Mesothelial cell of epicardium (in vitro differentiated cells): ENCODE data around the gene ST8SIA3. TPM values are rescaled to one million over a fixed set of nuclear protein-coding genes. Genes with fewer than 3 reads are reported as not detected.
"Not testable (repeated sequence)": the region's sequence is repeated elsewhere in the genome, so short reads cannot be mapped to it uniquely, and the experiment has no call there.

Experiments used
- DNase-seq, 2 experiments: peaks; one replicate each; pipeline ENCODE4 v3.0.0; 2021; ENCODE audit warnings: low spot score in 2 of 2; ENCODE audit not compliant: unreplicated experiment in 2 of 2
- H3K27ac Mint-ChIP-seq: 2 replicates; pipeline ENCODE4 v1.8.0; 2021; ENCODE audit warnings: mixed read lengths
- H3K27me3 Mint-ChIP-seq: 2 replicates; pipeline ENCODE4 v1.8.0; 2021; ENCODE audit warnings: low read depth, mixed read lengths
- H3K36me3 Mint-ChIP-seq: 2 replicates; pipeline ENCODE4 v1.8.0; 2021; ENCODE audit warnings: mixed read lengths
- H3K4me1 Mint-ChIP-seq: 2 replicates; pipeline ENCODE4 v1.8.0; 2021; ENCODE audit warnings: mixed read lengths
- H3K4me3 Mint-ChIP-seq: 2 replicates; pipeline ENCODE4 v1.8.0; 2021; ENCODE audit warnings: mild to moderate bottlenecking, moderate library complexity, mixed read lengths
- H3K9me3 Mint-ChIP-seq: 2 replicates; pipeline ENCODE4 v1.8.0; 2021; ENCODE audit warnings: mixed read lengths
- CTCF ChIP-seq: fragments of 200-600 bp; sonication (generic); IDR thresholded peaks from one replicate; pipeline ENCODE4 v1.5.0; 2021; ENCODE audit warnings: antibody characterized with exemption; ENCODE audit not compliant: unreplicated experiment
- total RNA-seq: library from RNA; stranded (reverse); gene quantifications from 3 replicates; pipeline ENCODE4 v1.2.1, GENCODE V29; 2021

The ST8SIA3 gene
- total RNA-seq, 1 donor from 2014 or later: not detected

- no peak for TF ChIP-seq CTCF
- no peak overlapping the region for H3K27ac Mint-ChIP-seq
- no peaks in the 10 kb centered on the region for H3K4me1 Mint-ChIP-seq
- H3K27me3 Mint-ChIP-seq: peaks cover 58% of the 10 kb centered on the region
- H3K36me3 Mint-ChIP-seq: no peaks in the 10 kb centered on the region
- no peaks in the 10 kb centered on the region for H3K9me3 Mint-ChIP-seq
- H3K4me3 Mint-ChIP-seq: no peak overlapping the region
- DNase-seq: no peak
Measured at GRCh38 chr18:57366528-57367081, 14.2 kb downstream of the ST8SIA3 start.

- H3K9me3 Mint-ChIP-seq: no peaks in the 10 kb centered on the region
- H3K4me1 Mint-ChIP-seq: no peaks in the 10 kb centered on the region
- TF ChIP-seq CTCF: no peak
- H3K4me3 Mint-ChIP-seq: no peak overlapping the region
- H3K27me3 Mint-ChIP-seq: peaks cover 54% of the 10 kb centered on the region
- DNase-seq: no peak
- H3K27ac Mint-ChIP-seq: no peak overlapping the region
- no peaks in the 10 kb centered on the region for H3K36me3 Mint-ChIP-seq
Measured at GRCh38 chr18:57372444-57372843, 20.1 kb downstream of the ST8SIA3 start.

GRCh38 chr18:57373017-57373416 lies 20.7 kb downstream of the ST8SIA3 start:
- no peaks in the 10 kb centered on the region for H3K36me3 Mint-ChIP-seq
- TF ChIP-seq CTCF: no peak

GRCh38 chr18:57376503-57376902 lies 24.1 kb downstream of the ST8SIA3 start:
- Mint-ChIP-seq H3K27ac (no peak overlapping the region), H3K4me1 (no peaks in the 10 kb centered on the region), H3K4me3 (no peak overlapping the region), H3K27me3 (peaks cover 55% of the 10 kb centered on the region), H3K9me3 (no peaks in the 10 kb centered on the region), H3K36me3 (no peaks in the 10 kb centered on the region)
- no peak for TF ChIP-seq CTCF
- DNase-seq: no peak

More at GRCh38 chr18:57373017-57373416, 20.7 kb downstream of the ST8SIA3 start:
- Mint-ChIP-seq H3K4me1 (no peaks in the 10 kb centered on the region), H3K27ac (no peak overlapping the region), H3K4me3 (no peak overlapping the region), H3K9me3 (no peaks in the 10 kb centered on the region), H3K27me3 (peaks cover 52% of the 10 kb centered on the region)
- DNase-seq: no peak

GRCh38 chr18:57389271-57389670 lies 36.9 kb downstream of the ST8SIA3 start:
- H3K27me3 Mint-ChIP-seq: peaks cover 30% of the 10 kb centered on the region
- no peaks in the 10 kb centered on the region for H3K36me3 Mint-ChIP-seq
- H3K9me3 Mint-ChIP-seq: no peaks in the 10 kb centered on the region
- H3K4me1 Mint-ChIP-seq: no peaks in the 10 kb centered on the region
- TF ChIP-seq CTCF: no peak
- H3K4me3 Mint-ChIP-seq: no peak overlapping the region
- no peak overlapping the region for H3K27ac Mint-ChIP-seq
- DNase-seq: no peak

GRCh38 chr18:57390044-57390443 lies 37.7 kb downstream of the ST8SIA3 start:
- Mint-ChIP-seq H3K9me3 (peaks cover under 1% of the 10 kb centered on the region), H3K4me3 (no peak overlapping the region), H3K36me3 (no peaks in the 10 kb centered on the region), H3K27ac (no peak overlapping the region), H3K27me3 (peaks cover 30% of the 10 kb centered on the region), H3K4me1 (no peaks in the 10 kb centered on the region)
- DNase-seq: no peak
- no peak for TF ChIP-seq CTCF

- peaks cover 10% of the 10 kb centered on the region for H3K9me3 Mint-ChIP-seq
- not testable (repeated sequence) for H3K27ac Mint-ChIP-seq, DNase-seq, H3K4me3 Mint-ChIP-seq, H3K4me1 Mint-ChIP-seq, H3K36me3 Mint-ChIP-seq
- peaks cover 28% of the 10 kb centered on the region for H3K27me3 Mint-ChIP-seq
Measured at GRCh38 chr18:57394749-57395148, 42.4 kb downstream of the ST8SIA3 start.

- DNase-seq, H3K4me1 Mint-ChIP-seq, H3K4me3 Mint-ChIP-seq, H3K36me3 Mint-ChIP-seq, H3K27ac Mint-ChIP-seq: not testable (repeated sequence)
- Mint-ChIP-seq H3K27me3 (peaks cover 34% of the 10 kb centered on the region), H3K9me3 (peaks cover 10% of the 10 kb centered on the region)
Measured at GRCh38 chr18:57396831-57397230, 44.5 kb downstream of the ST8SIA3 start.
